ENCODE results near the gene AMBRA1.

Gene AMBRA1

DNA sequence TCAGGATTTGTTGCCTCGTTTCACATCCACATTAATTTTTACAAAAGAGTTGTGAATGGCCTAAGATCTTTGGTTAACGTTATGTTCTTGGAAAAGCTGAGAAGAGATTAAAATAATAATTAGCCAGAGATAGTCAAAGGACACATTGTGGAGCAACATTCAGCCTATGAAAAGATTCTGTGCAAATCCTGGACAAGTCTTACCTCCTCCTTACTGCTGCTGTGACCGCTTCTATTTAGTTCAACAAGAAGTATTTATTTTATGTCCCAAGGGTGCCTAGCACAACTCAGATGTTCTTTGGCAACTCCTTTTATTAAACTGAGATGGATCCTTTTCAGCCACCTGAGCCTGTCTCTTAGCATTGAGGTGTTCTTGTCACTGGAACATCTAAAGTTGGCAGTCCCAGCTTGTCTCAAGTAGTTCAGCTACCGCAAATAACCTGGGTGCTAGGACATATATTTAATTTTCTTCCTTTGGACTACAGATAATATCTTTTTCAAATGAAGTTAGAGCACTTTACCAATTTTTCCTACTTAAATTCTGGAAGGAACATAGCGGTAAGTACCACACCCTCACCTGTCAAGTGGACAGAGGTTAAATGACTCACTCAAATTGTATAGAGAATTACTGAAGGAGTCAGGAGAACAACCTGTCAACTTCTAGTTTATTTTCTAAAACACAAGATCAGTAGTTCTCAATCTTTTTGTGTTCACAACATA lies 121.7 kb downstream of the AMBRA1 start:
- DNase-seq: no peak

DNA sequence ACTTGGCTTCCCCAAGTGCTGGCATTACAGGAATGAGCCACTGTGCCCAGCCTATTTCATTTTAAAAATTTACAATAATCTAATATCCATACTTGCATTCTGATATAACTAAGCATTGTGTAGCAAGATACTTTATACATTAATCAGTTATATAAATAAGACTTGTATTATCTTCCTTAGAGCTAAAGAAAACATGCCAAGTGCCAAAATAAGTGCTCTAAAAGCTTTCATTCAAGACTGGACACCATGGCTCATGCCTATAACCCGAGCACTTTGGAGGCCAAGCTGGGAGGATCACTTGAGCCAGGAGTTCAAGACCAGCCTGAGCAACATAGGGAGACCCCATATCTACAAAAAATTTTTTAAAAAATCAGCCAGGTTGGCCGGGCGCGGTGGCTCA lies 123.9 kb downstream of the AMBRA1 start:
- no peak for DNase-seq

DNA sequence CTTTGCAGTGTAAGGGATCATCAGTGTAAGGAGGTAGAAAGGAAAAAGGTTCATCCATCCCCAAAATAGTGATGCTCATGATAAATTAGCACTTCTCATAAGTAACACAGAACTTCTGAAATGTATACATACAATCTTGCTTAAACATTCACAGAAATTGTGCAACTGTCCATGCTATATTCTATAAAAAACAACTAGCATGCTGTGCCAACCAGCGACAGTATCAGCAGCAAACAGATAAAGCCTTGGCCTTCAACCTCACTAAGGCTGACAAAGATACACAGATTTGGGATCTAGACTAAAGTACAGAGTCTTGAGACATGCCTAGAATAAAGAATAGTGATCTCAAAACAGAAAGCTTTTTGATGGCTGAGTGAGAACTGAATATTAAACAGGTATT lies 128.1 kb downstream of the AMBRA1 start:
- DNase-seq: no peak

DNA sequence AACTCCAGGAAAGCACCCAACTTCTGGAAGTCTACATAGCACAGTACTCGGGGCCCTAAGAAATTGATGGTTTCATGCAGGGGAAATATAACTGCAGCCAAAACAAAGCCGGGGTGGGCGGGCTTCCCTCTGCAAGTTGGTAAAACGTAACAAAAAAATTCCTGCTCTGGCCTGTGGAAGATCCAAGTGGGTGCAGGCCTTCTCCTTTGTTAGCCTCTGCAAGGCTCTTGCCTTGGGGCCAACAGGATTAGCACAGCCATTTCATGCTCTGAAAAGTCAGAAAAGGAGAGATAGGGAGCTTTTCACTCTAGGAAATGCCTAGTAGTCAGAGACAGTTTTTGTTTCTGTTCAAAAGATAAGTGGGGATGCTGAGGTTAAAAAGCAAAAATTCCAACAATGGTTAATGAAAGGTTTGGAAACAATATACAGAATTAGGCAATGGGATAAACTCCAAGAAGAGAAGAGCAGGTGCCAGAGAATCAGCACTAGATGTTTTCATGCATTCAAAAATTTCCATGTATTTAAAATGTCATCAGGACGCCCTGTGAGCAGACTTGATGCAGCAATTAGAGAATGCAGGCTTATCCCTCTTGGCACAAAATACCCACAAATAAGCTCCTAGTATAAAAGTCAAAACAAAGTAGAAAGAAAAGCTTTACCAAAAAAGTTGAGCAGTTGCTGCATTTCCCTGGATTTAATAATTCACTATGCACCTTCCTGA lies 130.0 kb downstream of the AMBRA1 start:
- no peak for DNase-seq

DNA sequence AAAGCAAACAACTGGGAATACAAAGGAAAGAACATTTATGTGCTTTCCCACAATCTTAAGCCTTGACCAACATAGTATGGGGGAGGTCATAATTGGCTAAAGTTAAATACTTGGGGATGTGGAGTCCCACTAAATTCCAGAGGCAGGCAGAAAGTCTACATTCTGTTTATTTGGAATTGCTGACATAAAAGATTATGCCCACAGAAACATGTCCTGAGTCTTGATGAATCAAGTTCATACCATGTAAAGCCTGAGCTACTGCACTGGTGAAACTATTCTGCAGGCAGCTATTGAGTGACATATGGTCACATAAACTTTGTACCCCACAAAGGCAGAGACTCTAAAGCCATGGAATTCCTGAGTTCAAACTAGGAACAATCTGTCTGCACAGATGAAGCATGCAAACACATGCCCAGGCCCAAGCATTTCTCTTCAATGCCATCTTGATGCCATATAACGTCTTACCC lies 132.3 kb downstream of the AMBRA1 start:
- DNase-seq: peak; percentile 35

DNA sequence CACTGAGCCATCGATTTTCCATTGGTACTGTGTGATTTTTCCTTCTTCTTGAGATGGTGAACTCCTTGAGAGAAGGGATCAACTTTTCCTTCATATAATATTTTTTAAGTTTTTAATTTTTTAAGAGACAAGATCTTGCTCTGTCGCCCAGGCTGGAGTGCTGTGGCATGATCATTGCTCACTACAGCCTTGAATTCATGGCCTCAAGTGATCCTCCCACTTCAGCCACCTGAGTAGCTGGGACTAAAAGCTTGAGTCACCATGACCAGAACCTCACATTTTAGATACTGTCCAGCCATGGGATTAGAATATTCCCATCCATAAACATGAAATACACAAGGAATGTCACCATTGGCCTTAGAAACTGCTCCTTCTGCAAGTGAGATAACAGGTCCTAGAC lies 135.3 kb downstream of the AMBRA1 start:
- DNase-seq: no peak

DNA sequence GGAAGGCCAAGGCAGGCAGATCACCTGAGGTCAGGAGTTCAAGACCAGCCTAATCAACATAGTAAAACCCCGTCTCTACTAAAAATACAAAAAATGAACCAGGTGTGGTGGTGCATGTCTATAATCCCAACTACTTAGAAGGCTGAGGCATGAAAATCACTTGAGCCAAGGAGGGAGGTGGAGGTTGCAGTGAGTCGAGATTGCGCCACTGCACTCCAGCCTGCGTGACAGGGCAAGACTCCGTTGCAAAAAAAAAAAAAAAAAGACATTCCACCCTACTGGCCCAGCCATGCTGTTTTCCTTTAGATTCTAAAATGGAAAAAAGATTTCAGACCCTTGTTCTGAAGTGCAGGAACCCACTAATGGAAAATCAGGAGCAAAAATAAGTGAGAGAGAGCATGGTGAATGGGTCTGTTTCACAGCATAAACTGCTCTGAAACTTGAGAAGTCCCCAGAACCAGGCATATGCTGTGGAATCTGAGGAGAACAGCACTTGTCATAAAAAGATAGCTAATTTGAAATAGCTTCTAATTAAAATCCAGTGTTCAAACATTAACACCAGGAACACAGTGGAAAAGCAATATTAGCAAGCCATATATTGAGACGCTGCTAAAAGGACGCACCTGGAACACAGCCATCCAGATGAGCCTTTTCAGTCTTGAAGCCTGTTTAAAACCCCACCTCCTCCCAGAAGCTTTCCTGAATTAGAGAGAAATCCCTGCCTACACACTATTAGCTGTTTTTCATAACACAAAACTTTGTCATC lies 136.0 kb downstream of the AMBRA1 start:
- DNase-seq: no peak

DNA sequence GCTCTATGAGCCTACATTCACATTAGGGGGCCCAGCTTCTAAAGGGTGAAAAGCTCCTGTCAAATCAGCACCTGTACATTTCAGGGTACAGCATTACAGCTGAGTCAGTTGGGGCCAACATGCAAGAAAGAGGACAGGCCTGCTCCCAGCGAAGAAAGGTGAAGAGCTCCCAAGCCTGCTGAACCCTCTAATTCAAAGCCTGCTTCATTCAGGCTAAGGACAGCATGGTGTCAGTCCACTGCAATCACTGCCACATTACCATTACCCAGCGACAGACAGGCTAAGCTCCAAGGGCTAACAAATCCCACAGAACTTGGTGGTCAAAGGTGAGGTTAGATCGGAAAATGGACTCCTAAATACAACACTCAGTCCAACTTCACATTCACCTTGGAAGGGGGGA lies 136.8 kb downstream of the AMBRA1 start:
- no peak for DNase-seq

DNA sequence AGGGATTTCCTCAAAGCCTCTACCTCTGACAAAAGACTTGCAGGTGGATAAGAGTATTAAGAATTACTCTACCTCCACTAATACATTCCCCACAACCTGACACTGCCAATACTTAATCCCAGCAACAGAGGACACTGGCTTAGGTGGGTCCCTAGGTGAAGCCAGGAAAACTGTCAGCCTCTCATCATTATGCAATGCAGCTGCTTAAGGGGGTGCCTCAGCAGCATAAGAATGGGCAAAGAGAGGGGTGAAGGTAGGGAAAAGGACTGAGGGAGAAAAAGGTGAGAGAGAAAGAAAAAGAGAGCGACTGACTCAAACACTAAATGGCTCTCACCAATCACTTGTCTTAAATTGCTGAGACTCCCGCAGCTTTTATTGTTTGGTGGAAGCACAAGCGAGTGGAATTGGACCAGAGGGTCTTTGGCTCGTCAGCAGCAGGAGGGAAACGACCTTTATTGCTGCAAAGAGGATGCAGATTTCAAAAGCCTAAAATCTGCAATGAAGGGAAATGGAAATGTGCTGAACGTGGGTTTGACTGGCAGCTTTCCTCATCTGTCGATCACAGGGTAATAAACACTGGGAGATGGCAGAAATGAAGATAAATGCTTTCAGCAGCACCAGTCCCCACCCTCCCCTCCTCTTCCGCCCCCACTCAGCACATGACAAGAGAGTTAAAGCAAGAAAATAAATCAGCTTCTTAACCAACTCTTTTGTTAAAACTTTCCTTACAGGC lies 137.4 kb downstream of the AMBRA1 start:
- DNase-seq: no peak

DNA sequence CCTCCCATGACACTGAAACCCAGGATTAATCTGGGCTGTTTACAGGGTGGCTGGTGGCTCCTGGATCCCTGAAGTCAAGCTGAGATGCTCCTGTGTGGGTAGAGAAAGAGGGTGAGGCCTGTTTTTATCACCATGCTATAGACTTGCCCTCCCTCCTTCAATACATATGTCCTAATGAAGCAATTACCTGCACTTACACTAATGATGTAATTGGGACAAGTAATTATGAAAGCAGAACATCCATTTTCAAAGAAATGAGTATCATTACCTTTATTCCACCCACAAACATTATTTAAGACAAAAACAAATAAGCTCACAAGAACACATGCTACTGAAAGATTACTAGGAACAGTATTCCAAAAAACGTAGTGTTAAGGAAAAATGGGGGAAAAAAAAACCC lies 138.0 kb downstream of the AMBRA1 start:
- no peak for DNase-seq

DNA sequence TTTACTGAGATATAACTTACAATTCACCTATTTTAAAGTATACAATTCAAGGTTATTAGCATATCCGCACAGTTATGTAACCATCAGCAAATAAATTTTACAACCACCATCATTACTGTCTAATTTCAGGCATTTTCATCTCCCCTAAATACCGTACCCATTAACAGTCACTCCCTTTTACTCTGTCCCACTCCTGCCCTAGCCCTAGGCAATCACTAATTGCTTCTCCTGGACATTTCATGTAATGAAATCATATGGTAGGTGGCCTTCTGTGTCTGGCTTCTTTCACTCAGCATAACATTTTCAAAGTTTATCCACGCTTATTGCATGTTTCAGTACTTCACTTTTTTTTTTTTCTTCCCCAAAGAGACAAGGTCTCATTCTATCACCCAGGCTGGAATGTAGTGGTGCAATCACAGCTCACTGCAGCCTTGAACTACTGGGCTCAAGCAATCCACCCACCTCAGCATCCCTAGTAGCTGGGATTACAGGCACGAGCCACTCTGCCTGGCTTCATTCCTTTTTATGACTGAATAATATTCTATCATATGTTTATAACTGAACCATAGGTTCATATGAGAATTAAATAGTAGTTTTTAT lies 140.8 kb downstream of the AMBRA1 start:
- no peak for DNase-seq

DNA sequence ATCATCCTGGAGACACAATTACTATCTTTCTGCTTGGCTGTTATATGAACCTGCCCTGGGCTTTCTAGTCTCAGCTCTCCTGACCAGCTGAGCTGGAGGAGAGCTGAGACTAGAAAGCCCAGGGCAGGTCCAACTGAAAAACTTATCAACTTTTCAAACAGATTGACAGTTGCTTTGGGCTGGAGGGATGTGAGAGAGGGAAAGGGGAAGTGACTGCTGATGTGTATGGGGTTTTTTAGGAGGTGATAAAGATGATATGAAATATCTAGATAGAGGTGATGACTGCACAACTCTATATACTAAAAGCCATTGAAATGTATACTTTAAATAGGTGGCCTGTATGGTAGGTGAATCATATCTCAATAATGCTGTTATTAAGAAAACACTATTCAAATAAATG lies 142.1 kb downstream of the AMBRA1 start:
- DNase-seq: no peak

DNA sequence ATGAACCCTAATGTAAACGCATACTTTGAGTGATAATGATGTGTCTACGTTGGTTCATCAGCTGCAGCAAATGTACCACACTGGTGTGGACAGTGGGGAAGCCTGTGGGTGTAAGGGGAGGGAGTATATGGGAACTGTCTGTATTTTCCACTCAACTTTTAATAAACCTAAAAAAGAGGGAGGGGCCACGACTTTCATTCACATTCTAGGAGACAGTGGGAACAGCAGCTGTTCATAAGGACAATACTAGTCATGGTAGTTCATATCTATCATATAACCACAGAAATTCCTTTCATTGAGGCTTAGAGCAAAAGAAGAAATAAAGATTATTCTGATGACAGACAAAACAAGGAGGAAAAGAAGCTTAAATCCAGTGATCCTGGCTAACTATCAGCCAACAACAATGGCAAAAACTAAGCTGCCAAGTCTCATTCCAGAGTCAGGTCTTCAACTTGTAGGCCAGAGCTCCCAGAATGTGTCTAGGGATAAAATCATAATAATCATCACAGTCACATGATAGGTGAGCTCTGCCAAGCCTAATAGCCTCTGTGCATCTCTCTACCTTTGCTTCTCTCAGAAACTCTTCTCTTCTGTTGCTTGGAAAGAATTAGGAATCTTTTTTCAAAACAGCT lies 142.9 kb downstream of the AMBRA1 start:
- DNase-seq: peak; percentile 44

DNA sequence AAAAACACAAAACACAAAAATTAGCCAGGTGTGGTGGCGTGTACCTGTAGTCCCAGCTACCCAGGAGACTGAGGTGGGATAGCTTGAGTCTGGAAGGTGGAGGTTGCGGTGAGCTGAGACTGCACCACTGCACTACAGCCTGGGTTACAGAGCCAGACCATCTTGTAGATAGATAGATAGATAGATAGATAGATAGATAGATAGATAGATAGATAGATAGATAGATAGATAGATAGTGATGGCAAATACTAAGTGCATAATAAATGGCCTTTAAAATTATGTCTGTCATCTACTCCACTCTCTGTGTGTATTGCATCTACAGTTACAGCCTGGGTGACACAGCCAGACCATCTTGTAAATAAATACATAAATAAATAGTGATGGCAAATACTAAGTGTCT lies 146.3 kb downstream of the AMBRA1 start:
- DNase-seq: no peak

DNA sequence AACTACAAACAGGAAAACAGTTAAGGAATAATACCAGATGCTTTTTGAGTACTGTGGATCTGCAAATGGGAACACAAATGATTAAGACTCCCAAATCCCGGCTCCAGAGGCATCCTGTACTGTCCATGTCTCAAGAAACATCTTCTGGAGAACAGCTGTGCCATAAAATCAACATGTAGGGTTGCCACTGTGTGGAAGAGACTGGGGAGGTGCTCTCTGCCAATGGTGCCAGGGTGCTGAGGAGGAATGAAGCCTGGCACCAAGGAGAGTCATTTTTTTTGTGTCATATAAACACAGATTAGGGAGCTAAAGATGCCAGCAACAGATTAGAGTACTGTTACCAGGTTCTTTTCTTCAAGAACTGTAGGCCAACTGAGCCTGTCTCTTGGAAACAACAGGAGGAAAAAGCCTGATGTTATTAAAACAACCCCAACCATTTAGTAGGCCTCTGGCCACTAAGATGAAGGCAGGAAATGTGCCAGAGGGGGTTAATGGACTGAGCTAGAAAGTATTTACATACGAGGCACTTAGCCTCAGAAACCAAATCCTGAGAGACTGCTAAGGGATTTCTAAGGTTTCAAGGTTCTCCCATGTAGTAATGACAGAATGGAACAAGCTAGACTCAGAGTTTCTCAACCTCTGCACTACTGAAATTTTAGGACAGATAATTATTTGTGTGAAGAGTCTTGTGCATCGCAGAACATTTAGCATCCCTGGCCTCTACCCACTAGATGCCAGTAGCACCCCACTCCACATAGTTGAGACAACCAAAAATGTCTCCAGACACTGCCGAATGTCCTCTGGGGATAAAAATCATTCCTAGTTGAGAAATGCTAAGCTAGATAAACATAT lies 147.7 kb downstream of the AMBRA1 start:
- peak; percentile 32 for DNase-seq

DNA sequence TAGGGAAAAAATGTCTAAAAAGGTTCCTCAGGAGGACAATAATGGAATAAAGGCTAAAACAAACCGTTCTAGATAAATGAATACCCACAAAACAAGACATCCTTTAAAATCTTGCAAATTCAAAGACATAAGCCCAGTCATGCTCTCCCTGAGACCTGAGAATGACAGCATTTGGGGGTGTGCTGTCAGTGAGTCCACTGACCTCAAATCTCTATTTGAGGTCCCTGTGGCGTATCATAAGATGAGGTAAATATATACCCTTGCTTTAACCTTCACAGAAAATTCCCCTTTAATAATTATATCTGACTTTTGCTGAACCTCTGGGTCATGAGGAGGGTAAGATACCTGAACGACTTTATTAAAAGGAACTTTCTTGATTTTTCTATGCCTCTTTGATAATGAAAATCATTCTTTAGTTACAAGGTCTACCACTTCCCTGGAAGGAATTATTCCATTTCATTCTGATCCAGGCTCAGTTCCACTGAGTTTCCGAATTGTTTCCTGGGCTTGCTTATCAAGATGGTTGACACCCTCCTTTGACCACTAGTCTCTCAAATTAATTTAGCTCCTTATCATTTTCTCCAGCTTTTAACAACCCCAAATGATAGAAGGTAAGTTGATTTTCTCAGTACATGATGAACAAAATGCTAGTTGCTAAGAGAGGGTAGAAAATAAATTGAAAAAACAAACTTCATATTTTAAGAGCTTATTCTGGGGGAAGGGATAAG lies 148.5 kb downstream of the AMBRA1 start:
- DNase-seq: no peak

DNA sequence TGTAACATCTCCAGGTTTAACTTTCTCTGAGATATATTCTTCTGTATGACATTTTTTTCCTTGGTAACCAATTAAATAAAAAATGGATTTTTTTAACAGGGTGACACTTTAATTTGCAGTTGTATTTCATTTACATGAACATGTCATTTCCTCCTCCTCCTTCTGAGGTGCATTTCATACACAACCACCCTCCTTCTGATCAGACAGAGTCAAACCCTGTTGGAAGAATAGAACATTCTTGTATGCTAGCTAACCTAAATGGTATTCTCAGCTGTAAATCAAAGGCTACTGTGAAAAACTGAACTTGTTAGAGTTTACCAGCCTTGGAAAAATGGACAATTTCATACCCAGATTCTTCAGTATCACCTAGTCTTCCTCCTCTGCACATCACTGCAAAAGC lies 149.5 kb downstream of the AMBRA1 start:
- DNase-seq: no peak

DNA sequence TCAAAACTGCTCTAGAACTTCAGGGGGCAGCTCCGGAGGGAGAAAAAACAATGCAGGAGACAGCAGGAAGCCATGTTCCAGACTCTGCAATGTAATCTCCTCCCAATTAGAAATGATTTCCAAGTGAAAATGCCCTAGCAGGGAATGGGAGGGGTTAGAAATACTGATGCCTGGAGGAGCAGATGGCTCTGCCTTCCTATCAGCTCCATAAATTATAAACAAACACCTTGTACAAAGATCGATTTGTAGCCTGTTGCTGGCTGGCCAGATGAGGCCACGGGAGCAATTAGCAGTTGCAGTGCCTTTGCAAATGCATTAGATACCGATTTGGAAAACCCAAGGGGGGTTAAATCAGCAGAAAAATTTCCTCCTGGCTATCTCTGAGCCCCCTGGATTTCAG lies 155.6 kb downstream of the AMBRA1 start:
- DNase-seq: no peak

DNA sequence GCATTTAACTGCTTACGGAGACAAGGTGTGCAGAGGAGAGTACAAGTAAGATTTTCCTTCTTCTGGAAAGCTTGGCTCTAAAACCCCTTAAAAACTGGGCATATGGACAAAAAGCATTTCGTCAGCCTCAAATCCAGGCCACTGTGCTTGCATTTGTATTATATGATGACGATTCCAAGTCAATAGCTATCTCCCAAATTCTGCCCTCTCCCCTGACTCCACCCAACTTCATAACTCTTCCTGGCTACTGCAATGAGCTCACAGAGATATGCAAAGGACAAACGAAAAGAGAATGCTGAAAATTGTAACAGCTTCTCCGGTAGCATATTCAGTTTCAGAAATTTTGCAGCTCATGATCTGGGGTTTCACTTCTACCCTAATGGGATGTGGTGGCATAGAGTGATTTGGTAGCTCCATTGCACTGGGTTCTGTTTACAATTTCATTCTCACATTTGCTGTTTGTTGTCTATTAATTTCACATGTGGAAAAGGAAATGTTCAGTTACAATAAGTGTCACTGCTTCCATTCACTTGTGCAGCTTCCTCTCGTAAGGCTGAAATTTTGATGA lies 156.6 kb downstream of the AMBRA1 start:
- no peak for DNase-seq

DNA sequence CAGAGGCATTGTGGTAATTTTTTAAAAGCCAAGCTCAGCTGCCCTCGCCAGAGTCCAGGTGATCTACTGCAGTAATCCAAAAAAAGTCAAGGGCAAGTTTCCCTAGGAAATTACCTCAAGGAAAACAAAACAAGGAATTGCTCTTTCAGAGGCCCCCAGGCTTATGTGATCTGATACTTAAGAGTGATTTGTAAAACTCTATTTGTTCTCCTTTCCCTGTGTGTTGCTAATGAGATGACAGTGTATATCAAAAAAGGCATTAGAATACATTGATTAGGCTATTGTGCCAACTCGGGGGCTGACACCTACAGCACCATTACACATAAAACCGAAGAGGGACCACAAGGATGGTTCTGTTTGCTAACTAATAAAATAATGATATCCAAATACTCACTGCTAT lies 157.7 kb downstream of the AMBRA1 start:
- DNase-seq: no peak
